Neural cell (in vitro differentiated cells): ENCODE measurements around the gene OAS3. TPM values are rescaled to one million over a fixed set of nuclear protein-coding genes. Genes with fewer than 3 reads are reported as not detected.

Source experiments
- H2AFZ ChIP-seq: fragments of 200-600, 300-800 bp; sonication (generic), shearing (Covaris generic); 2 replicates; pipeline ENCODE4 v1.6.0; 2014; ENCODE audit warnings: low read depth, mild to moderate bottlenecking, antibody characterized with exemption, low read length, moderate library complexity
- H3F3A ChIP-seq: fragments of 200-600 bp; shearing (Covaris generic); 2 replicates; pipeline ENCODE4 v1.6.1; 2016; ENCODE audit warnings: mild to moderate bottlenecking, moderate library complexity, mixed read lengths, antibody characterized with exemption, low read length; ENCODE audit not compliant: insufficient read depth, poor library complexity, severe bottlenecking
- H3K27ac ChIP-seq: fragments of 200-600, 300-800 bp; sonication (generic), shearing (Covaris generic); 2 replicates; pipeline ENCODE4 v1.5.1; 2014; ENCODE audit warnings: mild to moderate bottlenecking, low read length, moderate library complexity
- H3K27me3 ChIP-seq: fragments of 300-800, 200-600 bp; sonication (generic), shearing (Covaris generic); 2 replicates; pipeline ENCODE4 v1.6.0; 2014; ENCODE audit warnings: mild to moderate bottlenecking, low read depth, low read length, moderate library complexity; ENCODE audit not compliant: insufficient read depth
- H3K36me3 ChIP-seq: fragments of 300-800, 200-600 bp; sonication (generic), shearing (Covaris generic); 2 replicates; pipeline ENCODE4 v1.5.1; 2014; ENCODE audit warnings: mild to moderate bottlenecking, antibody characterized with exemption, low read length, moderate library complexity; ENCODE audit not compliant: insufficient read depth
- H3K4me2 ChIP-seq: fragments of 300-800, 200-600 bp; sonication (generic), shearing (Covaris generic); 2 replicates; pipeline ENCODE4 v1.6.0; 2014; ENCODE audit warnings: mild to moderate bottlenecking, low read length
- H3K4me3 ChIP-seq: fragments of 300-800, 200-600 bp; sonication (generic), shearing (Covaris generic); 2 replicates; pipeline ENCODE4 v1.5.1; 2014; ENCODE audit warnings: mild to moderate bottlenecking, low read length, moderate library complexity
- H3K79me2 ChIP-seq: fragments of 200-600 bp; shearing (Covaris generic); replicated peaks from 2 replicates; pipeline ENCODE4 v1.6.0; 2014; ENCODE audit warnings: mild to moderate bottlenecking, low read length, moderate library complexity; ENCODE audit not compliant: insufficient read depth
- H3K9ac ChIP-seq: fragments of 300-800, 200-600 bp; sonication (generic), shearing (Covaris generic); 2 replicates; pipeline ENCODE4 v1.6.1; 2016; ENCODE audit warnings: mild to moderate bottlenecking, low read length, mixed read lengths
- H3K9me2 ChIP-seq: fragments of 200-600 bp; shearing (Covaris generic); 2 replicates; pipeline ENCODE4 v1.6.1; 2016; ENCODE audit warnings: mild to moderate bottlenecking, low read length, mixed read lengths; ENCODE audit not compliant: insufficient read depth
- H3K9me3 ChIP-seq: fragments of 200-600, 300-800 bp; sonication (generic), shearing (Covaris generic); 2 replicates; pipeline ENCODE4 v1.6.1; 2016; ENCODE audit warnings: mild to moderate bottlenecking, mixed run types, low read length, moderate library complexity, mixed read lengths
- H4K20me1 ChIP-seq: fragments of 200-600 bp; shearing (Covaris generic); 2 replicates; pipeline ENCODE4 v1.6.1; 2016; ENCODE audit warnings: mild to moderate bottlenecking, mixed run types; ENCODE audit not compliant: insufficient read depth
- EP300 ChIP-seq: fragments of 450-650 bp; conservative IDR thresholded peaks from 2 replicates; pipeline ENCODE4 v1.6.1; 2014; ENCODE audit warnings: antibody characterized with exemption, mild to moderate bottlenecking, moderate library complexity; ENCODE audit not compliant: poor library complexity, severe bottlenecking
- EZH2 ChIP-seq: fragments of 200-600, 300-800 bp; shearing (Covaris generic), sonication (generic); IDR thresholded peaks from 2 replicates; pipeline ENCODE4 v1.6.1; 2014; ENCODE audit warnings: antibody characterized with exemption, low read length, borderline replicate concordance, mild to moderate bottlenecking; ENCODE audit not compliant: insufficient read depth, poor library complexity, severe bottlenecking
- MXI1 ChIP-seq: fragments of 450-650 bp; conservative IDR thresholded peaks from 2 replicates; pipeline ENCODE4 v1.6.1; 2014; ENCODE audit warnings: antibody characterized with exemption, mild to moderate bottlenecking; ENCODE audit not compliant: poor library complexity, severe bottlenecking
- POLR2AphosphoS5 ChIP-seq: IDR thresholded peaks from 2 replicates; pipeline ENCODE4 v1.6.1; 2012
- RAD21 ChIP-seq: fragments of 450-650 bp; conservative IDR thresholded peaks from 2 replicates; pipeline ENCODE4 v1.6.1; 2014; ENCODE audit warnings: antibody characterized with exemption, mild to moderate bottlenecking, moderate library complexity
- SMC3 ChIP-seq: fragments of 450-650 bp; conservative IDR thresholded peaks from 2 replicates; pipeline ENCODE4 v1.6.1; 2014; ENCODE audit warnings: antibody characterized with exemption, mild to moderate bottlenecking, moderate library complexity; ENCODE audit not compliant: poor library complexity
- TAF1 ChIP-seq: IDR thresholded peaks from 2 replicates; pipeline ENCODE4 v1.6.1; 2012; ENCODE audit warnings: low read depth
- polyA plus RNA-seq: library from polyadenylated mRNA; depleted of rRNA; stranded (reverse); fragments of >200 nt; gene quantifications from 2 replicates; pipeline ENCODE4 v1.2.3, GENCODE V29; 2014
- TF ChIP-seq, protein P1 (sequence below): fragments of 450-650 bp; IDR thresholded peaks from 2 replicates; pipeline ENCODE4 v1.5.1; 2014; ENCODE audit warnings: antibody characterized with exemption, mild to moderate bottlenecking, moderate library complexity; ENCODE audit not compliant: poor library complexity, severe bottlenecking
- TF ChIP-seq, protein P2 (sequence below): IDR thresholded peaks from 2 replicates; pipeline ENCODE4 v1.6.1; 2012; ENCODE audit warnings: borderline replicate concordance

OAS3 gene
- polyA plus RNA-seq, 1 donor from 2014 or later, result not detected

- Histone ChIP-seq H3K9me2 (no peaks in the 10 kb centered on the region), H3F3A (no peaks in the 10 kb centered on the region), H3K36me3 (no peaks in the 10 kb centered on the region), H3K27me3 (no peaks in the 10 kb centered on the region), H3K9me3 (no peaks in the 10 kb centered on the region), H3K27ac (no peak overlapping the region), H3K4me2 (no peak overlapping the region), H3K4me3 (no peak overlapping the region), H3K9ac (no peak overlapping the region), H3K79me2 (no peaks in the 10 kb centered on the region), H4K20me1 (no peaks in the 10 kb centered on the region), H2AFZ (no peak overlapping the region)
- TF ChIP-seq MXI1, result no peak
- TF ChIP-seq, protein P1, sequence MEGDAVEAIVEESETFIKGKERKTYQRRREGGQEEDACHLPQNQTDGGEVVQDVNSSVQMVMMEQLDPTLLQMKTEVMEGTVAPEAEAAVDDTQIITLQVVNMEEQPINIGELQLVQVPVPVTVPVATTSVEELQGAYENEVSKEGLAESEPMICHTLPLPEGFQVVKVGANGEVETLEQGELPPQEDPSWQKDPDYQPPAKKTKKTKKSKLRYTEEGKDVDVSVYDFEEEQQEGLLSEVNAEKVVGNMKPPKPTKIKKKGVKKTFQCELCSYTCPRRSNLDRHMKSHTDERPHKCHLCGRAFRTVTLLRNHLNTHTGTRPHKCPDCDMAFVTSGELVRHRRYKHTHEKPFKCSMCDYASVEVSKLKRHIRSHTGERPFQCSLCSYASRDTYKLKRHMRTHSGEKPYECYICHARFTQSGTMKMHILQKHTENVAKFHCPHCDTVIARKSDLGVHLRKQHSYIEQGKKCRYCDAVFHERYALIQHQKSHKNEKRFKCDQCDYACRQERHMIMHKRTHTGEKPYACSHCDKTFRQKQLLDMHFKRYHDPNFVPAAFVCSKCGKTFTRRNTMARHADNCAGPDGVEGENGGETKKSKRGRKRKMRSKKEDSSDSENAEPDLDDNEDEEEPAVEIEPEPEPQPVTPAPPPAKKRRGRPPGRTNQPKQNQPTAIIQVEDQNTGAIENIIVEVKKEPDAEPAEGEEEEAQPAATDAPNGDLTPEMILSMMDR, result no peak
Measured at GRCh38 chr12:113003636-113004035, 65.4 kb downstream of the OAS3 start.

DNA sequence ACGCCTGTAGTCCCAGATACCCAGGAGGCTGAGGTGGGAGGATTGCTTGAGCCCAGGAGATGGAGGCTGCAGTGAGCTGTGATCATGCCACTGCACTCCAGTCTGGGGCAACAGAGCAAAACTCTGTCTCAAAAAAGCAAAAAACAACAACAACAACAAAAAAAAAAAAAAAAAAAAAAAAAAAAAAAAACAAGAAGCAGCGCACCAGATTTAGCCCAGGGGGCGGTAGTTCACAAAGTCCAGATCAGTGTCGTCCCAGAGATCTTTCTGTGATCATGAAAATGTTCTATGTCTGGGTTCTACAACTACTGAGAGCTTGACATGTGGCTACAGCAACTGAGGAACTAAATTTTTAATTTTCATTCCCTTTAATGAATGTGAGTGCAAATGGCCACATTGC, 67.5 kb downstream of the OAS3 start:
- no peaks in the 10 kb centered on the region for H3K9me2 ChIP-seq
- H3K4me2 ChIP-seq, result no peak overlapping the region
- H4K20me1 ChIP-seq, result no peaks in the 10 kb centered on the region
- TF ChIP-seq SMC3 (no peak), POLR2AphosphoS5 (no peak), MXI1 (no peak), TAF1 (no peak), EZH2 (no peak)
- TF ChIP-seq, protein P2, sequence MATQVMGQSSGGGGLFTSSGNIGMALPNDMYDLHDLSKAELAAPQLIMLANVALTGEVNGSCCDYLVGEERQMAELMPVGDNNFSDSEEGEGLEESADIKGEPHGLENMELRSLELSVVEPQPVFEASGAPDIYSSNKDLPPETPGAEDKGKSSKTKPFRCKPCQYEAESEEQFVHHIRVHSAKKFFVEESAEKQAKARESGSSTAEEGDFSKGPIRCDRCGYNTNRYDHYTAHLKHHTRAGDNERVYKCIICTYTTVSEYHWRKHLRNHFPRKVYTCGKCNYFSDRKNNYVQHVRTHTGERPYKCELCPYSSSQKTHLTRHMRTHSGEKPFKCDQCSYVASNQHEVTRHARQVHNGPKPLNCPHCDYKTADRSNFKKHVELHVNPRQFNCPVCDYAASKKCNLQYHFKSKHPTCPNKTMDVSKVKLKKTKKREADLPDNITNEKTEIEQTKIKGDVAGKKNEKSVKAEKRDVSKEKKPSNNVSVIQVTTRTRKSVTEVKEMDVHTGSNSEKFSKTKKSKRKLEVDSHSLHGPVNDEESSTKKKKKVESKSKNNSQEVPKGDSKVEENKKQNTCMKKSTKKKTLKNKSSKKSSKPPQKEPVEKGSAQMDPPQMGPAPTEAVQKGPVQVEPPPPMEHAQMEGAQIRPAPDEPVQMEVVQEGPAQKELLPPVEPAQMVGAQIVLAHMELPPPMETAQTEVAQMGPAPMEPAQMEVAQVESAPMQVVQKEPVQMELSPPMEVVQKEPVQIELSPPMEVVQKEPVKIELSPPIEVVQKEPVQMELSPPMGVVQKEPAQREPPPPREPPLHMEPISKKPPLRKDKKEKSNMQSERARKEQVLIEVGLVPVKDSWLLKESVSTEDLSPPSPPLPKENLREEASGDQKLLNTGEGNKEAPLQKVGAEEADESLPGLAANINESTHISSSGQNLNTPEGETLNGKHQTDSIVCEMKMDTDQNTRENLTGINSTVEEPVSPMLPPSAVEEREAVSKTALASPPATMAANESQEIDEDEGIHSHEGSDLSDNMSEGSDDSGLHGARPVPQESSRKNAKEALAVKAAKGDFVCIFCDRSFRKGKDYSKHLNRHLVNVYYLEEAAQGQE, result no peak
- no peaks in the 10 kb centered on the region for H3K79me2 ChIP-seq
- no peaks in the 10 kb centered on the region for H3F3A ChIP-seq
- H3K36me3 ChIP-seq, result no peaks in the 10 kb centered on the region
- no peaks in the 10 kb centered on the region for H3K27me3 ChIP-seq
- no peak overlapping the region for H2AFZ ChIP-seq
- H3K27ac ChIP-seq, result no peak overlapping the region
- no peak overlapping the region for H3K9ac ChIP-seq
- H3K4me3 ChIP-seq, result no peak overlapping the region
- no peaks in the 10 kb centered on the region for H3K9me3 ChIP-seq

GRCh38 chr12:113006206-113006605, 67.9 kb downstream of the OAS3 start:
- H3K4me2 ChIP-seq, result no peak overlapping the region
- no peaks in the 10 kb centered on the region for H3K9me2 ChIP-seq
- H3K9me3 ChIP-seq, result no peaks in the 10 kb centered on the region
- no peaks in the 10 kb centered on the region for H4K20me1 ChIP-seq
- H3K9ac ChIP-seq, result no peak overlapping the region
- H3K27me3 ChIP-seq, result no peaks in the 10 kb centered on the region
- no peak overlapping the region for H3K27ac ChIP-seq
- no peaks in the 10 kb centered on the region for H3F3A ChIP-seq
- H3K36me3 ChIP-seq, result no peaks in the 10 kb centered on the region
- H3K79me2 ChIP-seq, result no peaks in the 10 kb centered on the region
- TF ChIP-seq EP300 (no peak), TAF1 (no peak), EZH2 (no peak), MXI1 (no peak), SMC3 (no peak), RAD21 (no peak), POLR2AphosphoS5 (no peak)
- TF ChIP-seq, protein P2, result no peak
- TF ChIP-seq, protein P1, result no peak
- no peak overlapping the region for H3K4me3 ChIP-seq
- H2AFZ ChIP-seq, result no peak overlapping the region
